Activated gamma-delta T cell treated with anti-CD3 and anti-CD28 coated beads, Interleukin-2, amount 50 U/mL, for 16 hours (primary cell): ENCODE data around the gene SEC24D.

Experiments
- DNase-seq: peaks from one replicate; pipeline ENCODE4 v3.0.0-alpha.2; 2020; ENCODE audit warnings: low read depth

Gene SEC24D

GRCh38 chr4:118751629-118752323, 84.2 kb downstream of the SEC24D start:
- no peak for DNase-seq

DNA sequence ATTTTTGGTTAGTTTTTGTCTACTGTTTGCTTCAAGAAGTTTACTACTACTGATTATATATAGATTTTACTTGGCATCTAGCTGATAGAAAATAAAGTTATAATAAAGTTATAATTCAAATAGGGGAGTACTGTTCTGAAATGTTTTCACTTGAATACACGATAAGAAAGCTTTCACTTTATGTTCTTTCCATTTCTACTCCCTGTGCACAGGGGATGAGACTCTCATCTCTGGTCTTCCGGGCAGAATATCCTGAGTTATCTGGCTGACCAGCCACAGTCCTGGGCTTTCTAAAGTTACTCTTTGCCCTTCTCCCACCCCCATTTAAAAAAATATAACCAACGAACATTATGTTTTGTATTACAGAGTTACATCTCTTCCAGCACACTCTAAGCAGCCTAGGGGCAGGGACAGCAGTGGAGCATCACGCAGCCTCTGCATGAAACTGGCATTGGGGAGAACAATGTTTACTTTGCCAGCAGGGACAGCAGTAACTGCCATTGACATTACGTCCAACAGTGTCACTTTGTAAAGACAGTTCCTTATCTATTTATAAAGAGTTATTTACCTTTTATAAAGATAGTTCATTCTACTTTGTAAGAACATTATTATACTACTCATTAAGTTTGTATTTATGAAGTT, 86.5 kb downstream of the SEC24D start:
- DNase-seq = no peak

DNA sequence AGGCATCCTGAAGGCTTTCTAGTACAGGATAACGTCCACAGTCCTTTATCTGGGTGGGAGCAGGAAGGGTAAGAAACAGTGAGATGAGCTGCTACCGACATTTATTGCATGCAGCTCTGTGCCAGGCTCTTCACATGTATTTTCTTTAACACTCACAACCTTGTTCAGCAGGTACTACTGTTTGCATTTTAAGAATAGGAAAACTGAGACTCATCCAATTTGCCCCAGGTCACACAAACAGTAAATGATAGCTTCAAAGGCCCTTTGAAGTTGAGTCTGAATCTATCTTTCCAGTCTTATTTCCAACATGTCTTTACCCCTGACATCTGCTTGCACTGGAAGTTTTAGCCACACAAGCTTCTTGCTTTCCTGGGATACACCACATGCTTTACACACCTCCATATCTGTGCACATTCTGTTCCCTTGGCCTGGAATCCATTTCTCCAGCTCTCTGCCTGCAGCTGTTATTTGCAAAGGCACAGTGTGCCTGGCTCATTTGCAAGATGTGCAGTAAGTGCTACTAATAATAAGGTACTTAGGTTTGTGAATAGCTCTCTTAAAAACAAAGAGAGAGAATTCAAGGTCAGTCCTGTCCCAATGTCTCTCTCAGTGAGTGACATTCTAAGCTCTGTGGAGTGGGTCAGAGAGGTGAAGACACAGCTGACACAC, 89.5 kb downstream of the SEC24D start:
- DNase-seq = no peak

DNA sequence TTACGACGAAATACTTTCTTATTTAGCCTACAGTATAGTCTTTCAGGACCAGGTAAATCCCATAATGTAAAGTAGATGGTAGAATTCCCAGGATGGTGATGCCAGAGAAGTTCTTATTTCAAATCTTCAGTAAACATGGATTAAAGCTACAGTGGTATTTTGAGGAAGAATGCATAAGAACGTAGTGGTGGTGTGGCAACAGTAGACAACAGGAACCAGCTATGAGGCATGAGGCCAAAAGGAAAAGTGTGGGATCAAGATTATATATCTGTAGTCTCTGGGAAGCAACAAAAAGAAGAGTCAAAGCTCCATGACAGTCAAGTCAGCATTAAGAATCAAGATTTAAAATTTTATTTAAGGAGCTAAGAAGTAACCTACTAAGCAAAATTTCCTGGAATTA, 90.6 kb downstream of the SEC24D start:
- no peak for DNase-seq

DNA sequence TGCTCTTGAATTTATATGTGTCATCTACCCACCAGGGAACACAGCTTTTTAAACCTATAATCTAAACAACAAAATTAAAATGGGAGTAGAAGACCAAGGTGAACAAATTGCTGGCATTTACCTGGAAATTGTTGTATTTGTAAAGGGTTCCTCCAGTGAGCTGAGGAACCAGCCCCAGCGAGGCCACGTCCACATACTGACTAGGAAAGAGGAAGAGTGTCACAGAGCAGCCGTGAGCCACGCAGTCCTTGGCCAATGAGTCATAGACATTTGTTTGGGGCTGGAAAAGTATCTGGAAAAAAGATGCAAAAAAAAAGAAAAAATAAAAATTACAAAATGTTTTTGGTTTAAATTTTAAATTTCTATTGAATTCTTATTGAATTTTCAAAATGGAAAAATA, 92.1 kb downstream of the SEC24D start:
- DNase-seq = no peak

DNA sequence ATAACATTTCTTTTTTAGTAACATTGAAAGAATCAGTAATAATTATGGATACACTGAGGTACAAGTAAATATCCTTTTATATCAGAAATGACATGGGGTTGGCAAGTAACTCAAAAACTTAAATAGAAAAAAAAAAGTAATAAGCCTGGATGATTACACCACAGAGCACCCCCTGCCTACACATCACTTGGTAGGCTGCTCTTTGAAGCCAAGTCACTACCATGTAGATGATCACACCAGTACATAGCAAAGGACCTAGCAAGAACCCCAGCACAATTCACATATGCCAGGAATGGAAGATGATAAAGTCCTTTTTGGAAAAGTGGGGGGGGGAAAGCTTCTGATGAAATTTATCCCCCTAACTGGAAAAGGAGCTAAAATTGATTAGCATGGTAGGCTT, 93.9 kb downstream of the SEC24D start:
- DNase-seq = no peak

GRCh38 chr4:118741301-118741855, 94.5 kb downstream of the SEC24D start:
- no peak for DNase-seq

DNA sequence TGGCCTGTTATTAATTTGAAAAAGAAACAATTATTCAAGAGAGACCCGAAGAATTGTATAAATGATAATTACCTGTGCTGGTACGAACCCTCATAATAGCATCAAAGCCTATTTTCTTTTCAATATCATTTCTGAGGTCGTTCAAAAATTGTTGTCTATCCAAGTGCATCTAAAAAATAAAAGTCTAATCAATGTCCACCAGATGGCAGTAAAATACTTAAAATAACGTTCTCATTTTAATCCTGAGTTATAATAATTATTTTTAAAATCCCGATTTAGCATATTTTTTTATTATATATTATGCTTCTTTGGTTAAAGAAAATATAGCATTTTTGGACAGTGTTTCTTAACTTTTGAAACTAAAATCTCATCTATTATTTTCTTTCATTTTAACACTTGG, 95.1 kb downstream of the SEC24D start:
- DNase-seq = no peak

DNA sequence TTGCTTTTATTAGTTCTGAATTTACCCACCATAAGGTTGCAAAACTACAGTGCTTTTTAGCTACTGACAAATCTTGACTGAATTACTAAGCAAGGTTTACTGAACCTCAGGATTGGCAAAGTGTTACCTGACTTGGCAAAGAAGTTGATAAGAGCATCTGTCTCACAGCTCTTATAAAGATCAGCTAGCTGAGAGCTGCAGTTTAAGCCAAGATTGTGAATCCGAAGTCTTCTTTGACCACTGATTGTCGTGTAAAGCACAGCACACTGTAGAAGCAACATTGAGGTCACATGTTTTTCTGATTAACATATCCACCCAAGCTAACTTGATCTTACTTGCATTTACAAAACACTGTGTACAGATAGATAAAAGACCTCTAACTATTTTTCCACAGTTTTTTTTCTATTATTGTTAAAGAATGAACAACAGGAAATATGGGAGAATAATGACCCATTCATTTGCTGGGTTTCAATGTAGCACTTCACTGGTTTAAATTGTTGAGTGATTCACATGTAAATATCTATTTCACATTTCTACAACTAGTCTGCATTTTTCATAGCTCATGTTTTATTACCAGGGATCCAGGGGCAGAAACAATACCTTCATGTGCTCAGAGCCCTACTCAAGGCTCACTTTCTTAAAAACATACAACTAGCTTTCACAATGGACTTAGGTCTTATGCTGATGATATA, 96.8 kb downstream of the SEC24D start:
- no peak for DNase-seq

- no peak for DNase-seq
These were observed 97.8 kb downstream of the SEC24D start for GRCh38 chr4:118738090-118738489.

GRCh38 chr4:118736900-118737299, 99.0 kb downstream of the SEC24D start:
- no peak for DNase-seq

DNA sequence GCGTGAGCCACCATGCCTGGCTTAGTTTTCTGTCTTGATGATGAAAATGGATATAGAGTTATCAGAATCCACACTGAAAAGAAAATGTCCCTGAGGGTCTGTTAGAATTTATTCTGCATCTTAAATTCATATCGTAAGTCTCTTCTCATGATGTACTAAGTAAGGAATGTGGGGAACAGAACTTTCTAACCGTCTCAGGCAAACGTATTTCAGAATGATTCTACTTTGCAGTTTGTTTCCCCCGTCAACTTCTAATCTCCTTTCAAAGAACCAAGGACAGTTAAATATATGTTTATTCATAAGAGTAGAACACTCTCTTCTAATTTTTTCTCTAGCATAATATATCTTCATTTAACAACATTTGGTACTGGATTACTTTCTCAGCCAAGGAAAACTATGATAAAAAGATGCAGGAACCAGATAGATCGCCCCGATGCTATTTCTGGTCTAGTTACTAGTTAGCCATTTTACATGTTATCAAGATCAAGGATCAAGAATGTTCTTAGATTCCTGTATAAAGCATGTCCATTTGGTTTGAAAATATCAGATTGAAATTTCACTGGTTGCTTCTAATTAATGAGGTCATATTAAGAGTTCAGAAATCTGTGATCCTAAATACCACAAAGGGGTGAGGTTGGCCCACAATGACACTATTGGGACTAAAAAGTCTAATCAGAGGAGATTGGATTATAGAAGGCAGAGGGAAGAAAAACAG, 101.3 kb downstream of the SEC24D start:
- no peak for DNase-seq

DNA sequence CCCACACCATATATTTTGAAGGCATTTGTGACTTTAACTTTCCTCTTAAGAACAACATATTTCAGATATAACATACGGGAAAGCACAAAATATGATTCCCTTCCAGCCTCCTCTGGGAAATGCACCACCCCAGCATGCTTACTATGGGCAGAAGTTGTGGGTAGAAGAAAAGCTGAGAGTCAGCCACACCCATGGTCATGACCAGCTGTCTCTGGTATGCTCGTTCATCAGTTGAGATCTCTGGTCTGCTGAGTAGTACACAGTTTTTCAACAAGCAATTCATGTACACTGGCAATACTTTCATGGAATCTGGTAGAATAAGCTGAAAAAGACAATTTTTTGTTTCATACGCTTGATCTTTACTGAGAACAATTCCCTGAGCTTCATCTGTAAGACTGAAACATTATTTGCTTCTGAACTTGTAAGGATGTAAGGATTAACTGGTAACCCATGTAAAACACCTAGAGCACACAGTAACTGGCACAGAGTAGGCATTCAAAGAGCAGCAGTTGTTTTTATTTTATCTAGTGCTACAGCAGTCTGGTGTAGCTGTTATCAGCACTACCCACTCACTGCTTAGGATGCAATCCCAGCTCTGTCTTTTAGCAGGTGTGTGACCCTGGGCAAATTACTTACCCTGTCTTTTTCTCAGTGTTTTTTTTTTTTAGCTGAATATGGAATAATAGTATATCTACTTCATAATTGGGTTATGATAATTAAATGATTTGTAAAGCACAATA, 103.2 kb downstream of the SEC24D start:
- DNase-seq = no peak

GRCh38 chr4:118730683-118731082, 105.2 kb downstream of the SEC24D start:
- DNase-seq = no peak

- DNase-seq = no peak
These were observed 106.3 kb downstream of the SEC24D start for GRCh38 chr4:118729287-118730286.

GRCh38 chr4:118727360-118727759, 108.6 kb downstream of the SEC24D start:
- DNase-seq = no peak

- DNase-seq = no peak
These were observed 112.6 kb downstream of the SEC24D start for GRCh38 chr4:118723369-118723768.

DNA sequence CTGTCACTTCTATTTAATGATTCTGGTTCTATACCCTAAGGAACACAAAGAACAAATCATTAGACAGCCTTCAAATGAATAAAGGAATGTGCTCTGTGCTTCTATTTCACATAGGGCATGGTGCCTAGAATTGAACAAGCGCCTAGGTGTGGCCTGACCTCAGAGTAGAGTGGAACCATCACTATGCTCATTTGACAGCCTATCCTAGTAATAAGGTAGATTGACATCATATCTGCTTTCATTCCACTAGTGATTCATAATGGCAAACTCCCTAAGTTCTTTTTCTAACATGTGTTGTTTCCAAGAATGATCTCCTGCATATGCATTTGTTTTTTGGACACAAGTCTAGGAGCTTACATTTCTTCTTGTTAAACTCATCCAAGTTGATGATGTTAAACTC, 114.2 kb downstream of the SEC24D start:
- no peak for DNase-seq

- no peak for DNase-seq
These were observed 117.3 kb downstream of the SEC24D start for GRCh38 chr4:118718511-118719170.
